AG08396 (cell line): ENCODE data around the gene MTMR10.

ENCODE experiments used
- DNase-seq: peaks from one replicate; pipeline ENCODE4 v3.0.0; 2012; ENCODE audit warnings: low spot score, mixed read lengths

The MTMR10 gene

DNA sequence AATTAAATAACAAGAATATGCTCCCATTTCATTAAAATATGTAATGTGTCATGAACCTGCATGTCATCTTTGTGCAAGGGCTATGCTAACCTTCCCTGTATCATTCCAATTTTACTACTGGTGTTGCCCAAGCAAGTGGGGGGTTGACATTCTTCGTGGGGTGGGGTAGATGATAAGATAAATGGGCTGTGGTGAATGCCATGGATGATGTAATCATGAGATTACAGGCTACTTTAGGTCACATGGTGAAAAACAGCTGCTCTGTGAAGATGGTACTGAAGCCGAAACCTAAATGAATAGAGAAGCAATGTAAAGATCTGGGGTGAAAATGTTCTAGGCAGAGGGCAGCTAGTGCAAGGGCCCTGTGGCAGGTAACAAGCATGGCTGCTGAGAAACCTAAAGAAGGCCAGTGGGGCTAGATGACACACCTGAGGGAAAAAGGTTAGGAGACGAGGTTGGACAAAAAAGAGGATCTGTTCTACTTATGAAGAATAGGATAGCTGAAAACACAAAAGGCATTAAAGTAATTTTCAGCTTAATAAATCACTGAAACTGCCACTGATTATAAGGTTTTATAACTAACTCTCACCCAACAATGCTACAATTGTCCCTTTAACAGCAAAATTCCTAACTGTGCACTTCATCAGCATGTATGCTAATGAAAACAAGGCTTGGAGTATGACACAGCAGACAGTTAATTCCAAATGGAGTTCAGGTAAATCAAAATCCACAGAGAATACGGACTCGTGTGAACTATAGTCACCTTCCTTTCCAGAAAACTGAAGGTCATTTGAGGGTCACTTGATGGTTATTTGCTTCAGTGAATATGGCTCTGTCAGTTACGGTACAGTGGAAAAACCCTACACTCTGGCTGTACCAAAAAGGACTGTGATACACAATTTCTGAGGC is 35.0 kb downstream of the MTMR10 start:
- DNase-seq = no peak

DNA sequence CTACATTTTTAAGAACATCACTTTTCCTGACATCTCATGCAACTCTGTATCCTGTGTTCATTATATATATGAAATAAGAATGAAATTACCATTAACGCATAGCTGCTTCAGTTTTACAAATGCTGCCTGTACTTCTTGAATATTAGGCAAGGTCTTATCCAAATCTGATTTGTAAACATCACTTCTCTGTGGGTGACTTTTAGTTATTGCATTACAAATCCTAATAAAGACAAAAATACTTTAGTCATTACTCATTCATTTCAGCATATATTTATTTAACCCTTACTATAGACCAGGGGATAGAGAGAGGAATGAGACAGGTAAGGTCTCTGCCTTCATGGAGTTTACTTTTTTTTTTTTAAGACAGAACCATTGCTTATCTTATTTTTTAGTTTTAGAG is 36.8 kb downstream of the MTMR10 start:
- no peak for DNase-seq

DNA sequence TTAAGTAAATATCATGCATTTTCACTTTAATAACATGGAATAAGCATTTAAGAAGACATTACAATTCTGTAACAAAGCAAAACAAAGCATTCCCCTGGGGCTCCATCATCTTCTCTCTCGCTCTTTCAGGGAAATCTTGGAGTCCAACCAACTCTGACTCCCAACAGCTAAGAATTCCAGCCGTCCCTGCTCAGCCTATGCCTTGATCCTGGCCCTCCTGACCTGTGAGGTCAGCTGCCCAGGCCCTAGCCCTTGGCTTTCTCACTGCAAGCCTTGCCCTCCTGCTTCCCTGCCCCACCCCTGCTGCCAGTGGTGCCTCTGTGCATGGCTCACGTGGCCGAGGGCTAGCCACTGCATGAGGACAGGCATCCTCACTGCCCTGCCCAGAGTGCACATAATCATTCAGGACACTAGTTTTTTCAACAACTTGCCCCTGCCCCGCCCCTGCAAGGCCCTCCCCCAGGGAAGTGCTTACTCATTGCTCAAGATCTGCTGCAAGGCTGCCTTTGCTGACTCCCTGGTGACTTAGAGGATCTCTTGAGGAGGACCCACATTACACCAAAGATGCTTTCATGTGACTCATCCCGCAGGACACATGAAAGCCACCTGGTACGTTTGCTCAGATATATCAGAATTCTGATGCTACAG is 37.6 kb downstream of the MTMR10 start:
- peak; percentile 83 for DNase-seq

DNA sequence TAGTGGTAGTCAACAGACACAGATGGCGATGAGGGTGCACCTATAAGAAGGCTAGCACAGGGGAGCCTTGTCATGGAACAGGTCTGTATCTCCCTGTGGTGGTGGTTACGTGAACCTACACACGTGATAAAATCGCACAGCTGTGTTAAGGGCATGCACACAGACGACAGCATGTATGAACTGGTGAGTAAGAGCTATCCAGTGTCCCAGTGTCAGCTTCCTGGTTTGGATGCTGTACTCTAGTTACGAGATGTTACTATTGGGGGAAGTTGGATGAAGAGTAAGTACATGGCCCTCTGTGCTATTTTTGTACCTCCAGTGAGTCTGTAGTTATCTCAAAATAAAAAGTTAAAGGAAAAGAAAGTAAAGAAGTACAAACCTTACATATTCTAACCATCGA is 38.2 kb downstream of the MTMR10 start:
- DNase-seq = no peak

DNA sequence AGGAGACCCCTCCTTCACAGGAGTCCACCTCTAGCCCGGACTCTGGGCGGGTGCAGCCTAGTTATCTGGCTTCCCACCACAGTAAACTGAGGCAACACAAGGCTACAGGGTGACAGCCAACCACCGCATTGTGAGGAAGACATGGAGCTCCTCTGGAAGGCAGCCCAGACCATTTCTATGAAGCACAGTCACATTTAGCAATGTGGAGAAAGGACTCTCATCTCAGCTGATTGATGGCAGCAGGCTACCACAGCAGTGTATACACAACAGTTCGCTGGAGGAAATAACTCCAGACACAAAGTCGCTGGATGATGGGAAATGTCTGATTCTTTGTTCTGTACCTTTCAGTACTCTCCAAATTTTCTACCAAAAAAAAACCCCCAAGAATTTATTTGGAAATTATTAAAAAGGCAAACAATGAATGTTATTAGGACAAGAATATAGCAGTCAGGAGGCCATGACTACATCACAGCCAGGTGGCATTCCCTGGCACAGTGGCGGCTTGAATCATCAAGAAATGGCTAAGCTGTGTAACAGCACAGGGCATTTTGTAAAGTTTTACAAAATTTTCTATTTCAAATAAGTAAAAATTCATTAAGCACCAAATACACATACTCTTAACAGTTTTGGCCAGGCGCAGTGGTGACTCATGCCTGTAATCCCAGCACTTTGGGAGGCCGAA is 47.6 kb downstream of the MTMR10 start:
- DNase-seq = no peak

DNA sequence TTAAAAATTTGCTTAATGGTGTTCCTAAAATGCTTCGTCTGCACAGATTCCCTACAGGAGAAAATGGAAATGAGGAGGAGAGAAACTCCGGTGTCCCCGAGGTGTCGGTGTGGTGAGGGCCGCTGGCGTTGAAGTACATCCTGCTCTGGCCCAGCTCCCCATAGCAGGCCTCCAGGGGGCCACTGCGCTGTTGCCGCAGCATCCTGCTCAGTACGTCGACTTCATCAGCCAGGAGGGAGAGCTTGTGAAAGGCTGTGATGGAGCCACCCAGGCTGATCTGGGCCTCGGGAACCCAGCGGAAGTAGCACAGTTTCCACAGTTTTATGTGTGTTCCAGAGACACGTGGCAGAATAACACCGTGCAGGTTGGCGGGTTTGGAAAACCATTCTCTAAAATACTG is 49.9 kb downstream of the MTMR10 start:
- DNase-seq = no peak

DNA sequence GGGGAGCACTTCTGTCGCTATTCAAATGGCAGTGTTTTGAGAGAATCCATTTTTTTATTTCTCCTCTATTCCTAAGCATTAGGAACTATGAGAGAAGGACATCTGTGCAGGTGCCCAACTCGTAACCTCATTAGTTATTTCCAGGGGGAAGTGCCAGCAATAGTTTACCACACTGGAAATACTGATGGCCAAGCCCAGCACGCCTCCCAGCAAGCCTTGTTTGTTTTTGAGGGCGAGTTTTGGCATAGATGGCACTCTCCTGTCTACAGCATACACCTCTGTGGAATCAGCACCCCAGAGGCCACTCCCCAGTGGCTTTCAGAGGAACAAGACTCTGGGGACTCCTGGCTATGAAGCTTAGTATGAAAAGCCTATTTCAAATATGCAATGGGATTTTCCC is 51.1 kb downstream of the MTMR10 start:
- no peak for DNase-seq

DNA sequence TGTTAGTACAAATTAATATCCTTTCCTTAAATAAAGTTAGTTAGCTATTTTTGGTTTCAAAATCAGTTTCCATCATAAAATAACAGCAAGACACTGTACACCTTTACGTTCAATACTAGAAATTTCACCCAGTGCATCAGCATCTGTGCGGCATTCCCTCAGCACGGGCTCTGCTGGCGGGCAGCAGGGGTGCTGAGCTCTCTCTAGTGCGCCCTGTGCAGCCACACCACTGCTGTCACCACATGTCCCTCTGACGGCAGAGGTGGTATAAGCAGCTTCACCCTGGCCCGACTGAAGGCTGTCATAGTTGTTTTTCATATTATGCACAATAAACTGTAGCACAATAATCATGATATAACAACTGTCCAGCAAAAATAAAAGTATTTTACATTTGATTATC is 52.3 kb downstream of the MTMR10 start:
- no peak for DNase-seq

DNA sequence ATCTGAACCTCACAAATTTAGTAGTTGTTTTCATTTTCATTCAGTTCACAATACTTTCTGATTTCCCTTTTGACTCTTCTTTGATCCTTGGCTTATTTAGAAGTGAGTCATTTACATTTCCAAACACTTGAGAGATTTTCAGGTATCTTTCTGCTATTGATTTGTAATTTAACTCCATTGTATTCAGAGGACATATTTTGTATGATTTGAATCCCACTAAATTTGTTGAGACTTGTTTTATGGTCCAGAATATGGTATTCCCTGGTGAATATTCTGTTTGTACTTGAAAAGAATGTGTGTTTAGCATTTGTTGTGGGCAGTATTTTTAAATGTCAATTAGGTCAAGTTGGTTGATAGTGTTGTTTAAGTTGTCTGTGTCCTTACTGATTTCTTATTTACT is 58.1 kb downstream of the MTMR10 start:
- DNase-seq = no peak

DNA sequence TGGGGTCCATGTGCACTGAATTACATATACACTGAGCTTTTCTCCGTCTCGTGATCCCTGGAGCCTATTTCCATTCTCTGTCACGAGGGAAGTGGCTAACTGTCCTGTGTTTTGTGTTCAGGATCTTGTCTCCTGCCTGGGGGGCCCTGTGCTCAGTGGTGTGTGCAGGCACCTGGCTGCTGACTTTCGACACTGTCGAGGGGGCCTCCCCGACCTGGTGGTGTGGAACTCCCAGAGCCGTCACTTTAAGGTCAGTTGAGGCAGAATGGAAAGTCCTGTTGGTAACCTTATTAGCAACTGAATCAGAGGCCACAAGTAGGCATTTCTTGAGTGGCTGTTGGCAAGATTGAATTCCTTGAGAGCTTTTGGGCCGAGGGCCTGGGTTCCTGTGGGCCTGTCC is 61.0 kb downstream of the MTMR10 start:
- DNase-seq = no peak

DNA sequence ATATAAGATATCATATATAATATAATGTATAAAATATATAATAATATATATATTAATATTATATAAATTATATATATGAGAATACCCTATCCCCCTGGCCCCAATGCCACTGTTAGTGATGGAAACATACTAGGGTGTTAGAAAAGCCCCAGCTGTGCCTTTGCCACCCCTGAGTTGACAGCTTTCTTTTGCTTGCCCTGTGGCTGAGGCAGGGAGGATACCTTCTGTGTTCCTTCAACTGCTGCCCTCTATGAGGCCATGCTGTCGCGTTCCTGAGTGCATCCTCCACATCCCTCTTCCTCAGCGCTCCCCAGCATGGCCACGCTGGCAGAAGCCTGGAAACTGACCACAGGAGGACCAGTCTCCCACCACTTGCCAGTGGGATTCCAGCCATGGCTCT is 61.4 kb downstream of the MTMR10 start:
- DNase-seq = no peak

DNA sequence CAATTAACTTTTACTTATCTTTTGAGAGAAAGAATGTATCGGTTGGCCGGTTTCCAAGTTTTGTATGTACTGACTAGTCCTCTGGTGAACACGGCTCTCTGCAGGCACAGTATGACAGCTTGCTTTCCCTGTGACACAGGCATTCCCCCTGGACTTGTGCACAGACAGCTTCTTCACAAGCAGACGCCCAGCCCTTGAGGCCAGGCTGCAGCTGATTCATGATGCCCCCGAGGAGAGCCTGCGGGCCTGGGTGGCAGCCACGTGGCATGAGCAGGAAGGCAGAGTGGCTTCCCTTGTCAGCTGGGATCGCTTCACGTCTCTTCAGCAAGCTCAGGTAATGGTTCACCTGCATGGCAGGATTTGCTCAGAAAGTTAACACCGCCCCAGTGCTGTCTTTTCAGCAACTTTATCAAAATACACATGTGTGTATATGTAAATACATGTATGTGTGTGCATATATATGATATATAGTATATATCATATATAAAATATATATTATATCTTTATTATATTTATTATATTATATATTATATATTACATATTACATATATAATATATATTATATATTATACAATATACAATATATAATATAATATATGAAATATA is 62.3 kb downstream of the MTMR10 start:
- DNase-seq = no peak

DNA sequence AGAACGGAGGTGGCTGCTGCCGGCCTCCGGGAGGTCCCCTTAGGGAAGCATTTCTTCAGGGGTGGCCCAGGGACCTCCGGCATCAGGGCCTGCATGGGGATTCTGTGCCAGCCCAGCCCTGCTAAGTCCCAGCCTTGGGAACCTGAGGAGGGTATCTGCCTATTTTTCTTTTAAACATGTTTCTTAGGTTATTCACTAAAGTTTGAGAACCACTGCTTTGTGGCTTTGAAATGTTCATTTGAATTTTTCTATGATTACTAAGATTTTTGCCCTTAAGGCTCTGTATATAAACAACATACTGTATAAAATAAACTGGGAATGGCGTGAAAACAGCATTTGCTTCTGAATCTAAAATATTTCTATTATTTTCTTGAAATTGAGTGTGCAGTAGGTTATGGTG is 63.4 kb downstream of the MTMR10 start:
- no peak for DNase-seq

DNA sequence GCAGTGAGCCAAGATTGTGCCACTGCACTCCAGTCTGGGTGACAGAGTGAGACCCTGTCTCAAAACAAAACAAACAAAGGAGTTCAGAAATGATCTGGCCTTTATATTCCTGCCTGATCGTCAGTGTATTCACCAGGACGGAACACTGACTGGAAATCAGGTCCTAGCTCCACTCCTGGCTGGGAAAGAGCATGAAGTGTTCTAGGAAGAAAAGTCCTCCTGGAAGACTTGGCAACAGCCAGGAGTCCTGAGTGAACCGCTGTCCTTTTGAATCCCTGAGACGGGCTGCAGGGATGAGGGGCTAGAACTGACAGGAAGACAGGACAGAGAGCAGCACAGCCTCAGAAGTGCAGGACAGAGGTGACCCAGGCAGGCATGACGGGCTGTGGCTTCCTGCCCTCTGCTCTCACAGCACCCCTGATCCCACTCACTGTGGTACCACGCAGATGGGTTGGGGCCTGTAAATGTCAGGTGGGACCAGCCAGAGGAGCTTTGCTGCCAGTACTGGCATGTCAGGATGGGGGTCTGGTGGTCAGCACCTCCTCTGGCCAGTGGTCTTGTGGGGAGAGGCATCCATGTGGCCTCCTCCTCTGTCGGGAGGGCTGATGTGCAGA is 64.2 kb downstream of the MTMR10 start:
- DNase-seq = no peak

DNA sequence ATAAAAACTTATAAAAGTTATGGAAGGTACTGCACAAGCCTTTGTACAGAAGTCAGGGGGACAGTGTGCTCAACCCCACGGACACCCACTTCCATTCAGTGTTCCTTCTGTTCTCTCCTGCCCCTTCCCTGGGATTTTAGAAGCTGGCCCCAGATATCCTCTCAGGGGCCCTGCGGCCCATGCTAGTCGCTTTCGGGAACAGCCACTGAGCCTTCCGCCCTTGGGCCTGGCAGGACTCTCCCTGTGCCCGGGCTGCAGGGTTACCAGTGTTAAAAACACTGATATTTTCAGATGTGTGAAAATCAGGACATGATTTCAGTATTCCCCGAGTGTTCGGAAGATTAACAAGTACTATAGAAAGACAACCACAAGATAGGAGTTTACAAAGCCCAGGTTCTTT is 65.3 kb downstream of the MTMR10 start:
- DNase-seq = no peak

DNA sequence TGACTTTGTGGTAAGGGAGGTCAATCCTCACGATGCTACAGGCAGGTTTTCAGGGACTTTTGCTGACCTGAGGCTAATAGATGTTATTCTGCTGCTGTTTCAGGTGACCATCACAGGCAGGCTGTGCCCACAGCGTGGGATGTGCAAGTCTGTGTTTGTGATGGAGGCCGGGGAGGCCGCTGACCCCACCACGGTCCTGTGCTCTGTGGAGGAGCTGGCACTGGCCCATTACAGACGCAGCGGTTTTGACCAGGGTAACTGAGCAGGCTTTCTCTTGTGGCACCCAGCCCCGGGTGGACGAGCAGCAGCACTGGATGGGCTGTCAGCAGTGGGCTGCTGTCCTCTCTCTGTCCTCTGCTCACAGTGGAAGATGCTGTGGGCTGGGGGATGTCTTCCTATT is 65.7 kb downstream of the MTMR10 start:
- no peak for DNase-seq

DNA sequence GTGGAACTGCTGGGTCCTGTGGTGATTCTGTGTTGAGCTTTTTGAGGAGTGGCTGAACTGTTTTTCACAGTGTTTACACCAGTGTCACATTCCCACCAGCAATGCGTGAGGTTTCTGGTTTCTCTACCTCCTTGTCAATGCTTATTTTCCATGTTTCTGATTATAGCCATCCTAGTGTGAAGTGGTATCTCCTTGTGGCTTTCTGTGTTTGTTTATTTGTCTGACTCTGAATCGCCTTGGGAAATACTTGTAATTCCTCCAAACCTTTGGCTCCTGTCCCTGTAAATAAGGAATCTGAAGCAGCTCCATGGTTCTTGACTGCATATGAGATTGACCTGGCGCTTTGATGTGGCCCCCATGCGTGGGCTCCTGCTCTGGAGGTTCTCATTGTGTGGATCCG is 67.1 kb downstream of the MTMR10 start:
- DNase-seq = peak; percentile 50

DNA sequence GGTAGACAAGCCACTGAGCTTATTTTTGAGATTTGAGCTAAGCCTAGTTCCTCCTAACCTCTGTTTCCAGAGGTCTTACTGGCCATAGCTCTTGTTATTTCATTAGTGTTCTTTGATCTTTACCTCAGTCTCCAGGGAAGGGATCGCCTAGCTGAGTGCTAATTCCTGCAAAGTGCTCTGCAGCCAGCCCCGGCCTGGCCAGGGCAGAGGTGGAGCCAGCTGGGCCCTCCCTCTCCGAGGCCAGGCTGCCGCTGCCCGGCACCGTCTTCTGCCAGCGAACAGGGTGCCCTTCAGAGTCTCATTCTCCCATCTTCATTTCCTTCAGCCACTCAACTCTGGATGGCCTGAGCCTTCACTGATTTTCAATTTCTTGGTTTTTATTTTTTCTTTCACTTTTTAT is 68.0 kb downstream of the MTMR10 start:
- no peak for DNase-seq

DNA sequence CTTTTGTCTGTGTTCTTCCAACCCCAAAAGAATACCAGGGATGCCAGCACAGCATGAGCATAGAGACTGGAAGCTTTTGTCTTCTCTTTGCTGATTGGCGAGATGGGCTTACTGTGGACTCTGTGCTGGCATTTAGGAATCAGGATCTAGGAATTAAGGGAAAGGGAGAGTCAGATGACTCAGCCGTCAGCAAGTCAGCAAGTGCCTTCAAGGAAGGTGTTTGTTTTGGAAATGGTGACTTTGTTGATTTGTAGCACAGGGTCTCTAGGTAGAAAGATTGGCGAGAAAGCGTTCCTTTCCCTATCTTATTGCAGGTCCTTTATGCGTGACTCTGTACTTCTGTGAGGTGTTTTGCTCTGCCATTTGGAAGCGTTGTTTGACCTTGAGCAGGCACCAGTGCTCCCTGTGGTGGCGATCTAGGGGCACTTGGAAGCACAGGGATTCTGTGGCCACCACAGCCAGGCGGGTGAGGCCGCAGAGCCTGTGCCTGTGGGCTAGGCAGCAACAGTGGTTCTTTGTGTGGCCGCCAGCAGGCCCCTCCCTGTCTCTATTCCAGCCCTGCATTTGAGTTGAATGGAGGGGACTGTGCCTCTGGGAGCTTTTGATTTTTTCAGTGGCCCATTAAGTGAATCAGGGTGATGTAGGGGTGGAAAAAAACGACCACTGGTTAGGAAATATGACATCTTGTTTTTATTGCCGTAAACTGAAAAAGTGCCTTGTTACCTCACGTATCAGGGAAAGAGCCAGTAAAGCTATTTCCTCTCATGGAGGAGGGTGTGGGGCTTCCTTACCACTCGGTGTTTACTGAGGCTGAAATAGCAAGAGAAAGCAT is 68.7 kb downstream of the MTMR10 start:
- DNase-seq = peak; percentile 51

DNA sequence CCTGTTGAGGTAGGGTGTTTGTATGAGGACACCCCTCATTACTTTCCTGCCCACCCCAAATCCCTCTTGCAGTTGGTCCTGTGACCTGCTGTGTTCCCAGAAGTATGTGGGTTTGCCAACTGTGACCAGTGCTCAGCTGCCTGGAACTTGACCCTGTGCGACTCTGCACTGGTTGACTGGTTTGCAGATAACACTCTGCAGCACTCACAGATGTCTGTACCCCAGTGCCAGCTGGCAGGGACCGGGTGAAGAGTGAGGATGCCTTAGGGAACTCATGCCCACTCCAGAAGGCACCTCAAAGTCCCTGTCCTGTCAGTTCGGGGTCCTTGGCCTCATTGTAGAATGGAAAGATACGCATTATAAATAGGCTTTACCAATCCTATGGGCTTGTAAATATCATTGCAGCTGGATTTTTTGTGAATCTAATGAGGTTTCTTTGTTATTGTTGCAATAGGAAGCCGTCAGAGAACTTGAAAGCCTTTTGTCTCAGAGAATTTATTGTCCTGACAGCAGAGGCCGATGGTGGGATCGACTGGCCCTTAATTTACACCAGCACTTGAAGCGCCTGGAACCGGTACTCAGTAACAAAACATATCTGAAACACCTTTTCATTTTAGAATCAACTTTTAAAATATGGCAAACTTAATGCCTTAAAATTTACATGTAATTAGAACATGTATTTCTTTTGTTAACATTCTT is 69.5 kb downstream of the MTMR10 start:
- no peak for DNase-seq

DNA sequence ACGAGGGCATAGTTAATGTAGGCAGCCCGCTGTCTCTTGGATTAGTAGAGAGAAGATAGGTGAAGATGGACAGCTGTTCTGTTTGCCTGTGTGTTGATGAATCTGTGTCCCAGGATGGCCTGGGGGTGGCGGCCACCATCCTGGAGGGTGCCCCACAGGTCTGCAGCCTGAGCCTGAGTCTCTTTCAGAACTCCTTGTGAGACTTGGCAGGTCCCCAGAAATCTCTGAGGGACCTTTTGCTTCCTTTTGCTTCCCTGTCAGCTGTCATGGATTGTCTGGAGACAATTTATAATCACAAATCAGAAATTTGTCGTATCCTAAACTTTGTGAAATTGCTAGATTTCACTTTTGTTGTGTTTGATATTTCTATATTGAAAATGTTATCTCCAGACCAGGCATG is 70.3 kb downstream of the MTMR10 start:
- no peak for DNase-seq
